SK-N-DZ (cell line): ENCODE results near the gene C13orf46.
"Not testable (repeated sequence)": the region's sequence is repeated elsewhere in the genome, so short reads cannot be mapped to it uniquely, and the experiment has no call there.

Experiments
- DNase-seq: peaks from one replicate; pipeline ENCODE4 v3.0.0-alpha.2; 2015; ENCODE audit warnings: low spot score

The C13orf46 gene

GRCh38 chr13:113995051-113995601, 21.2 kb upstream of the C13orf46 start:
- no peak for DNase-seq

GRCh38 chr13:113992276-113993005, 18.6 kb upstream of the C13orf46 start:
- no peak for DNase-seq

GRCh38 chr13:113991676-113992179, 17.9 kb upstream of the C13orf46 start:
- DNase-seq, result no peak

- no peak for DNase-seq
These were observed 17.4 kb upstream of the C13orf46 start for GRCh38 chr13:113991191-113991669.

GRCh38 chr13:113990321-113990837, 16.5 kb upstream of the C13orf46 start:
- DNase-seq, result no peak

GRCh38 chr13:113989585-113990300, 15.9 kb upstream of the C13orf46 start:
- no peak for DNase-seq

GRCh38 chr13:113988859-113989258, 15.0 kb upstream of the C13orf46 start:
- not testable (repeated sequence) for DNase-seq

GRCh38 chr13:113982296-113982661, 8.4 kb upstream of the C13orf46 start:
- DNase-seq, result no peak

- DNase-seq, result no peak
These were observed 7.9 kb upstream of the C13orf46 start for GRCh38 chr13:113981611-113982295.

GRCh38 chr13:113981194-113981605, 7.3 kb upstream of the C13orf46 start:
- no peak for DNase-seq

- no peak for DNase-seq
These were observed 6.7 kb upstream of the C13orf46 start for GRCh38 chr13:113980489-113981064.

GRCh38 chr13:113979791-113980471, 6.1 kb upstream of the C13orf46 start:
- DNase-seq, result no peak

- no peak for DNase-seq
These were observed 5.0 kb upstream of the C13orf46 start for GRCh38 chr13:113978741-113979481.

- DNase-seq, result no peak
These were observed 4.1 kb upstream of the C13orf46 start for GRCh38 chr13:113977976-113978375.

- no peak for DNase-seq
These were observed 3.1 kb upstream of the C13orf46 start for GRCh38 chr13:113976711-113977684.

- no peak for DNase-seq
These were observed 1.5 kb upstream of the C13orf46 start for GRCh38 chr13:113975416-113975815.

GRCh38 chr13:113974304-113975281, 717 bp upstream of the C13orf46 start:
- no peak for DNase-seq
